HG03139 (cell line): Measurements from ENCODE around the gene SEMA4G.

Experiments used
- ATAC-seq: cut with Tn5 transposase; IDR thresholded peaks from one replicate; pipeline ENCODE4 v1.9.1; 2021; ENCODE audit not compliant: unreplicated experiment

Gene SEMA4G

GRCh38 chr10:101005869-101006567 lies 36.7 kb downstream of the SEMA4G start:
- ATAC-seq, result no peak

- no peak for ATAC-seq
These were observed 37.3 kb downstream of the SEMA4G start for GRCh38 chr10:101006593-101007098.

GRCh38 chr10:101007099-101007711 lies 37.9 kb downstream of the SEMA4G start:
- ATAC-seq, result no peak

DNA sequence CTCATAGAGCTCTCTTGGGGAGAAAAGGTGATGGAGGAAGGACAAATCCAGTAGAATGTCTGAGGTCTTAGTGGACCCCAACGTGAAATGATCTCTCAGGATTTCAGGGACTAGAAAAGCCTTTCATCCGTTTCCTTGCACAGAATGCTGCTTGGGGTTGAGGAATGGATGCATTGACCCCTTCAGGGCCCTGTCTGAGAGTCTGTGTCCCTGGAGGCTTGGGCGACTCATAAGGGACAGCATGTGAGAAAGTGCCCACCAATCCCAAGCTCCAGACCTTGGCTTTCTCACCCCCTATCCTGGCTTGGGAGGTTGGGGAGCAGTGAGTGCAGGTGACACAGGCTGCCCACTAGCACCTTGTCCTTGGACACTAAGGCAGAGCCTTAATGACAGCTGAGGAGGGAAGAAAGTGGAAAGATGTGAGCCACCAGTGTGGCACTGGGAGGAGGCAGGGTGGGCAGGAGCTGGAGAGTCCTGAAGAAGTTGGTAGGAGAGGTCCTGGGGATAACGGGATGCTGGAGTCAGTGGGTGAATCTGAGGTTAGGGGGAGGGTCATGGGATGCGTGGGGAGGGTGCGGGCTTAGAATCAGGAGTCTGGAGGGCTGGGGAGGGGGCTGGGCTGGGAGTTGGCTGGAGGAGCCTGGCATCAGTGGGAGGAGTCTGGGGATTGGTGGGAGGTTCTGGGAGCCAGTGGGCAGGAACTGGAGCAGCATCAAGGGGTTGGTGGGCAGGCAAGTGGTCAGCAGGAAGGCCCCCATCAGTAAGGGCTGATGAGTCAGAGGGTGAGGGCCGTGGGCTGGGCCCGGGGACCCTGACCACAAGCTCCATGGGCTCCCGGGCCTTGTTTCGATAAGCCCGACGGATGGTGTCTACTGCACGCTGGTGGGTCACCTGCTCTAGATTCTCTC lies 38.9 kb downstream of the SEMA4G start:
- ATAC-seq, result no peak

GRCh38 chr10:101008823-101009423 lies 39.6 kb downstream of the SEMA4G start:
- ATAC-seq, result no peak

DNA sequence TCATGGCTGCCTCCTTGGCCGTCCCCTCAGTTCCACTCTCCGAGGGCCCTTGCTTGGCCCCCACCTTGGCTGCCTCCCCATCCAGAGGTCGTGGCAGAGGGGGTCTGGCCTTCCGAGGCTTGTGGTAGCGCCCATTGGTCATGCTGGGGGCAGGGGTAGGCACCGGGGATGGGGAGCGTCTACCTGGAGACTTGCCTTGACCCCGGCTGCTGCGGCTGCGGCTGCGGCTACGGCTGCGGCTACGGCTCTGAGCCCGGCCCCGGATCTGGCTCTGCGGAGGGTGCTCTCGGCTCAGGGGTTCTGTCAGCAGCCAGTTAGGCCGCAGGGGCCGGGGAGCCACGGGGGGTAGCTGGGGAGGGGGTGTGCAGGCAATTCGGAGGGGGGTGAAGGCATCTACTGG lies 41.0 kb downstream of the SEMA4G start:
- no peak for ATAC-seq

DNA sequence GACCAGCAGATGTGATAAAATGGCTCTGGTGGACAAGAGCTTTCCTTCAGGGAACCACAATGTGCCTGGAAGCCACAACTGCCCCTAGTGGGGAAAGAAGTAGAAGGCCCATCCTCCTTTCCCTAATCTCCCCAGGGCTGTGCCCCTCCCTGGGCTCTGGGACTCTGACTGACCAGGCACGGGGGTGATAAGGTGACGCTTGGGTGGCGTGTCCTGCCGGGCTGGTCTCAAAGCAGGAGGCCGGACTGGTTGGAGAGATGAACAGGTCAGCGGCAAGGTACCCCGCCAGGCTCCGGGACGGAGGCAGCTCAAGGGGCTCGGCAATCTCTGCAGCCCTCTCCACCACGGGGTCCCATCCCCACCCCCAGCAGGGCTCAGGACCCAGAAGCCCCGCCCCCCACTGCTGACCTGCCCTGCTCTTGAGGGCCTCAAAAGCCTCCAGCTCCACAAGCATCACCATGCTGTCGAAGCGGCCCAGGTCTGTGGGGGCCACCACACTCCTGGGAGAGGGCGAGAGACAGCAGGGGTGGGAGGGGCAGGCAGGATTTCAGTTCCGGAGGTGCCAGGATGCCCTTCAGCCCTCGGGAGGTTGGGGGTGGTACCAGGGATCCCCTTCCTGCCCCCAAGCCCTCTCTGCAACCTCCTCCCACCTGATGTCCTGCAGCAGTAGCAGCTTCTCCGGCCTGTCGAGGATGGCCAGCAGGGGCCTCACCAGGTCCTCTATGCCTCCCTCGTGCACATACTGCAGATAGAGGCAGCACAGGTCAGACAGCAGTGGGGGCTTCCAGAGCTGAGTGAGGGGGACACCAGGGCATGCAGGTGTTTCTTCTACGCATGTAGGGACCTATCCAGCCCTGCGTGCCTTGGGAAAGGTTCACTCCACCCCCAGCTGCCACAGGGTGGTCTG lies 42.5 kb downstream of the SEMA4G start:
- ATAC-seq, result no peak

DNA sequence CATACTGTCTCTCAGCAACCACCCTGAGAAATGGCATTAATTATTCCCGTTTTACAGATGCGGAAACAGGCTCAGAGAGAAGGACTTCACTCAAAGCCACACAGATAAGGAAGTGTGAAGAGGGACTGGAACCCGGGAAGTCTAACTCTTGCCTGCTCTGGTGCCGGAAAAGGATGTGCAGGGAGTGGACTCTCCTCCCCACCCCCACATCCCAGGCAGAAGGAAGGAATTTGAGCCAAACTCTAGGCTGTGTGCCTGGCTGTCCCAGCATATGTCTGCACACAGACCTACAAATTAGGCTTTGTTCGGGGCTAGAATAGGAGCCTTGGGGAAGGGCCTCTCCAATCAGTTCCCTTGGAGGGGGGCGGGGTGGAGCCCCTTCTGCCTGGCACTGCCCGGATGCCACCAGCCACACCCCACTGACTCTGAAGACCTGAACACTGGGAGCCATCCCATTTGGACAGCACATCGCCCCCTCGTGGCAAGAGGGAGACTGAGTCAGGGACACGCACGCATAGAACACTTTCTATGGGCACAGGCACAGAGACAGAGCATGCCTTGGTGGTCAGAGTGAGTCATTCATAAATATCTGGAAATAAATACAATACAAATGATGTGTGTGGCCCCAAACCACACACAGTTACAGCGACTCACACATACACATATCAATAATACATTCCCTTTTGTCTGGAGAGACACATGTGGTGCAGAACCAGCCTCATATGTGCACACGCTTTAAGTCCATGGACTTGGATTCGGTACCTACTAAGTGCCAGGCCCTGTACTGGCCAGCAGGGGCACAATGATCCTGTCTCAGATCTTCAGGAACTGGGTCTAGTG lies 43.4 kb downstream of the SEMA4G start:
- ATAC-seq, result no peak

DNA sequence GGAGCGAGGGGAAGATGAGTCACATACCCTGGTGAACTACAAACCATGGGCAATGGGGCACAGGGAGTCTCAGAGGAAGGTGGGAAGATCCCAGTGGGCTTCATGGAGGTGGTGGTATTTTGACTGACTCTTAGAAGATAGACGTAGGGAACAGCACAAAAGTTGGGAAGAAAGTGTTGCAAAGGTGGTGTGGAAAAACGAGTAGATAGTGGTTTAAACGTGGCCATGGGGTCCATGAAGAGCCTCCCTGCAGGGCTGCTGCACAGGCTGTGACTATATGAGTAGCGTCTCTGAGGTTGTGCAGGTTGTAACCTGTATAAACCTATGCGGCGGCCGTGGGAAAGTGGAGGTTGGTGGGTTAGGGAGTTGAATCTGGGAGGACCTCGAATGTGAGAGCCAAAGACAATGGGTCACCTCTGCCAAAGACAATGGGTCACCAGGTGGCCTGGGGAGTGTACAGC lies 44.1 kb downstream of the SEMA4G start:
- ATAC-seq, result no peak

DNA sequence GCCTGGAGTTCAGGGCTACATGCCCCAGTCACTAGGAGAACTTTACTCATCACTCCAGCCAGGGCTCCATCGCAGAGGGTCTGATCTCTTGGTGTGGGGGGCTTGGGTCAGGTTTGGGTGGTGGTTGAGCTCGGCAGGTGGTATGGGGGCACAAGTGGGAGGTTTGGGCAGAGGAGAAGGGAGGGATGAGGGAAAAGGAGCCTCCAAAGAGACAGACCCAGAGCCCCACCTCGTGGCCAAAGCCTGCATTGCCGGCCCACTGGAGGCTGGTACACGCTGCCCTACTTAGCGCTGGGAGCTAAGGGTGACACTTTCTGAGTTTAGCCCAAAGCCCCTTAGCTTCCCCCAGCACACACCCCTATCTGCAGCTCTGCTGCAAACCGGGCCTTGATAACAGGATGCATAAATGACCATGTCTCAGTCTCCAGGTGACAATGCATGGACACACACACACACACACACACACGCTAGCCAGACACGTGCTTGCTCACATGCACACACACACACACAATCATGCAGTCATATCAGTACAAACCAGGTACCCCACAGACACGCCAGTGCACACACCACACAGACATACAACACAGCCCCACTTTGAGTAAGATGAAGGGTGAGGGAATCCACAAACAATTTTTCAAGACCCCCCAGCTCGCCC lies 45.1 kb downstream of the SEMA4G start:
- ATAC-seq, result no peak

DNA sequence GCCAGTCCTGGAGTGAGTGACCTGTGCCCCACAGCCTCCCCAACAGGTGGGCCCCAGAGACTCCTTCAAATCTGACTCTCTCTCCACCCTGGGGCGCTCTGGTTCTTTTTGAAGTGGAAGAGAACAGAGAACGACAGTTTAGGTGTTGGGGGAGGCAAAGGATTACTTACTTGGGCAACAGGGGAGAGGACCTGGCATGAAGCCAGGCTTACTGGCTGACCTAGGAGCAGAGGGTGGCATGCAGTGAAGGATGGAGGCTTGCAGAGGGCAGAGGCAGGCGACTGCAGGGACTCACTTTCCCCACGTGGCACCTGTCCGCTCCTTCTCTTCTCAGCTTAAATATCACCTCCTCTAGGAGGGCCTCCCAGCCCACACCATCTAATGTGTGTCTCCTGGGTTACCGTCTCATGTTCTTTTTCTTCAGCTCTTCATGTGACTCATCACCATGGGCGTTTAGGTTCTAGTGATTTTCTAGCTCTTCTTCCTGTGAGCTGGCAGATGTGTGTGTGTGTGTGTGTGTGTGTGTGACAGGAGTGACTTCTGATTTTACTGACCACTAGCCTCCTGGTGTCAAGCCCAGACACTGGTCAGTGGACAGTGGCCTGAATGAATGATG lies 45.8 kb downstream of the SEMA4G start:
- no peak for ATAC-seq

GRCh38 chr10:101015582-101015973 lies 46.3 kb downstream of the SEMA4G start:
- no peak for ATAC-seq

GRCh38 chr10:101016814-101017213 lies 47.5 kb downstream of the SEMA4G start:
- no peak for ATAC-seq

- no peak for ATAC-seq
These were observed 48.9 kb downstream of the SEMA4G start for GRCh38 chr10:101018118-101018599.

GRCh38 chr10:101018600-101019439 lies 49.5 kb downstream of the SEMA4G start:
- no peak for ATAC-seq
